Stomach (tissue), 4 donors: ENCODE results near the gene GPS1.

Experiments
- CTCF ChIP-seq, 7 experiments: fragments of 450-650 bp in 4 of 7; fragments of 200-600 bp in 3 of 7; sonication (generic) in 3 of 7; IDR thresholded peaks; one replicate each; pipeline ENCODE4 v1.5.1; 2016 to 2019; ENCODE audit warnings: antibody characterized with exemption in 7 of 7, control low read depth in 2 of 7, mild to moderate bottlenecking in 1 of 7
- EP300 ChIP-seq: sonication (generic); formaldehyde crosslinking; IDR thresholded peaks from one replicate; pipeline ENCODE4 v1.6.1; 2017; ENCODE audit warnings: antibody characterized with exemption
- POLR2A ChIP-seq, 4 donors: fragments of 450-650 bp; IDR thresholded peaks; one replicate each; pipeline ENCODE4 v1.6.1; 2016; ENCODE audit warnings: antibody characterized with exemption in 4 of 4, control low read depth in 2 of 4, mild to moderate bottlenecking in 1 of 4, moderate library complexity in 1 of 4
- POLR2AphosphoS5 ChIP-seq, 3 donors: sonication (generic); formaldehyde crosslinking; IDR thresholded peaks; one replicate each; pipeline ENCODE4 v1.6.1; 2016; ENCODE audit warnings: antibody characterized with exemption in 3 of 3

DNA sequence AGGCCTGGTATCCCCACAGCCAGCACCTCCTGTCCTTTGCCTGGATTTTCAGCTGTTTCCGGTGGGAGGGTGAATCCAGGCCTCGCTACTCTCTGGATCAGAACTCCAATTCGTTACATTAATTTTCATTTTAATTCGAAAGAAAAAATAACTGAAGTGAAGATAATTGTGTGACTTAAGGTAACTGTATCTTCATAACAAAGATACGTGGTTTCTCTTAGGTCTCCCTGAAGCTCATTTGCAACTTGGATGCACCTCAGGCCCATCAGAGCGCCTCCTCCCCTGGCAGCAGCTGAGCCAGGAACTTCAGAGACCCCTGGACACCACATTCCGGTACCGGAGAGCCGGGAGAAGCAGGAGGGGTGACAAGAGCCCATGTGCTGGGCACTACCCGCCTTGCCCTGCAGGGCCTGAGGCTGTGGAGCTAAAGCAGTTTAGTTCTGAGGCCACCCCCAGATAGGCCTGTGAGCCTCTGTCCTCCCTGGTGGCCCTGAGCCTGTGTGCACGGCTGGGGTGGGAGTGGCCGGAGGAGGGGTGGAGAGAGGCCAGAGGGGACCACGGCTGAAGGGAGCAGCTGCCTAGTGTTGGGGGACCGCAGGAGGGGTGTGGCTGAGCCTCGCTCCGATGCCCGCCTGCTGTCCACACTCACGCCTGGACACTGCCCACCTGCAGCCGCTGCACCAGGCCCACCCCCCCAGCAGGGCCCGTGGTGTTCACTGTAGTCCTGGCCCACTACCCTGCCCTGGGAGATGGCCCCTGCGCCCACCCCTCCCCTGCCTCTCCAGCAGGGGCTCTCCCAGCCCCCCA is 25.3 kb downstream of the GPS1 start:
- TF ChIP-seq CTCF (IDR thresholded peaks at IDR 0.05) (no peak), POLR2A (IDR thresholded peaks at IDR 0.05) (no peak), POLR2AphosphoS5 (IDR thresholded peaks at IDR 0.05) (no peak), EP300 (no peak)
